ENCODE data around the gene MPZL1. TPM values are rescaled to one million over a fixed set of nuclear protein-coding genes. Genes with fewer than 3 reads are reported as not detected.

Gene MPZL1
- total and polyA plus RNA-seq, 12 donors = 12.8 to 52.5 (median 24.6) TPM

DNA sequence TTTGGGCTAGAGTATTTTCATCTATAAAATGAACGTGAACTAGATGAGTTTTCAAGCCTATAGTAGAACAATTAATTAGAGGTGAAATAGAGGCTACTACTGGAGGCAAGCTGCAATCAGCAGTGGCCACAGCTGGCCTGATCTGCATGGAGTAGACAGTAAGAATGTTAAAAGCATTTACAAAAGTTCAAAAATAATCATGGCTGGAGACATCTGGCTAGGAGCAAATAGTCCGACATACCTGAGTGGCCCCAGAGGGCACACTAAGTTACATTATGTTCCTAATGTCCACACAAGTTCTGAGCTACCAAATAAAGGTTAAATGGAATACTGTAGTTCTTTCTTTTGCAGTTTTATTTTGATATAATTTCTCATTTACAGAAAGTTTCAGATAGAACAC lies 28.0 kb downstream of the MPZL1 start:
- TF ChIP-seq, protein P1, sequence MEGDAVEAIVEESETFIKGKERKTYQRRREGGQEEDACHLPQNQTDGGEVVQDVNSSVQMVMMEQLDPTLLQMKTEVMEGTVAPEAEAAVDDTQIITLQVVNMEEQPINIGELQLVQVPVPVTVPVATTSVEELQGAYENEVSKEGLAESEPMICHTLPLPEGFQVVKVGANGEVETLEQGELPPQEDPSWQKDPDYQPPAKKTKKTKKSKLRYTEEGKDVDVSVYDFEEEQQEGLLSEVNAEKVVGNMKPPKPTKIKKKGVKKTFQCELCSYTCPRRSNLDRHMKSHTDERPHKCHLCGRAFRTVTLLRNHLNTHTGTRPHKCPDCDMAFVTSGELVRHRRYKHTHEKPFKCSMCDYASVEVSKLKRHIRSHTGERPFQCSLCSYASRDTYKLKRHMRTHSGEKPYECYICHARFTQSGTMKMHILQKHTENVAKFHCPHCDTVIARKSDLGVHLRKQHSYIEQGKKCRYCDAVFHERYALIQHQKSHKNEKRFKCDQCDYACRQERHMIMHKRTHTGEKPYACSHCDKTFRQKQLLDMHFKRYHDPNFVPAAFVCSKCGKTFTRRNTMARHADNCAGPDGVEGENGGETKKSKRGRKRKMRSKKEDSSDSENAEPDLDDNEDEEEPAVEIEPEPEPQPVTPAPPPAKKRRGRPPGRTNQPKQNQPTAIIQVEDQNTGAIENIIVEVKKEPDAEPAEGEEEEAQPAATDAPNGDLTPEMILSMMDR (IDR thresholded peaks at IDR 0.05) = no peak
- DNase-seq = no peak
- no peaks in the 10 kb centered on the region for H3K27me3 ChIP-seq
- intact Hi-C loops (cut with DNase I) = no loop called here
- H3K27ac ChIP-seq = no peak overlapping the region
- no peaks in the 10 kb centered on the region for H3K36me3 ChIP-seq
- WGBS, 2 donors = 68 to 80% methylated on average over 2 of the region's 2 CpGs
- H3K4me3 ChIP-seq = no peak overlapping the region
- peak in 1 of 8 donors; percentile 50 for ATAC-seq
- peaks cover 0 to 40% (median 21%) of the 10 kb centered on the region in 9 donors for H3K4me1 ChIP-seq
- H3K9me3 ChIP-seq = no peaks in the 10 kb centered on the region

DNA sequence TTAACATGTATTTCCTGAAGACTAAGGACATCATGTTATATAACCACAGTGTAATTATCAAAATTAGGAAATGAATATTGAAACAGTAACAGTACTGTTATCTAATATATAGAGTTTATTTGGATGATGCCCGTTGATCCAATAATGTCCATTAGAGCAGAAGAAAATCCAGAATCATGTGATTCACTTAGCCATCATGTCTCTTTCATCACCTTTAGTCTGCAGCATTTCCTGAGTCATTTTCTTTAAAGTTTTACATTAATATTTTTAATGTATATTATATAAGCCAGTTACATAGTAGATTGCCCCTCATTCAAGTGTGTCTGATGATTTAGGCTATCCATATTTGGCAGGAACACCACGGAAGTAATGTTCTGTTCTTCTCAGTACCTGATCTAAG lies 28.9 kb downstream of the MPZL1 start:
- TF ChIP-seq, protein P1 (IDR thresholded peaks at IDR 0.05) = no peak
- no peak for DNase-seq
- ATAC-seq = no peak
- H3K27ac ChIP-seq = no peak overlapping the region
- intact Hi-C loops (cut with DNase I) = no loop called here
- no peaks in the 10 kb centered on the region for H3K9me3 ChIP-seq
- peaks cover 0 to 44% (median 21%) of the 10 kb centered on the region in 9 donors for H3K4me1 ChIP-seq
- H3K27me3 ChIP-seq = no peaks in the 10 kb centered on the region
- H3K36me3 ChIP-seq = no peaks in the 10 kb centered on the region
- no peak overlapping the region for H3K4me3 ChIP-seq
- 96 to 97% methylated on average over 2 of the region's 2 CpGs for WGBS, 2 donors

DNA sequence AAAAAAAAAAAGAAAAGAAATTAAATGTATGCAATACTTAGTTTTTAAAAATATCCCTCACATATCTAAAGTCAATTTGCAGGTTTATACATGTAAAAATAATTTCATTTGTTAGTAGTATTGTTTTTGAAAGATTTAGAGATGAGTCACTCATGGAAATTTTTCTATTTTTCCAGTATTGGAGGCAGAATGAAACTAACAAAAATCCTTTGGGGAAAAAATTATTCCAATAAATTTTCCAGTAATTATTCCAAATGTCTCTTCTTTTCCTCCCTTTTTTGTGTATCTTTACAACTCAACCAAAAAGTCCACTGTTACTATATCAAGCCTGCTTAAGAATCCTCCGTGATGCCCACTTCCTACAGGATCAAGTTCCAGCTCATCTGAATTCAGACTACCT lies 29.9 kb downstream of the MPZL1 start:
- ATAC-seq (no peak), DNase-seq (no peak)
- H3K27ac ChIP-seq = peak overlapping the region in 5 of 10 donors; percentile 6 to 45 (median 28)
- TF ChIP-seq, protein P1 (IDR thresholded peaks at IDR 0.05) = no peak
- no peaks in the 10 kb centered on the region for H3K9me3 ChIP-seq
- intact Hi-C loops (cut with DNase I) = no loop called here
- WGBS, 2 donors = 89 to 91% methylated on average over 1 of the region's 1 CpG
- peaks cover 0 to 55% (median 30%) of the 10 kb centered on the region in 9 donors for H3K4me1 ChIP-seq
- no peak overlapping the region for H3K4me3 ChIP-seq
- no peaks in the 10 kb centered on the region for H3K27me3 ChIP-seq
- H3K36me3 ChIP-seq = no peaks in the 10 kb centered on the region

DNA sequence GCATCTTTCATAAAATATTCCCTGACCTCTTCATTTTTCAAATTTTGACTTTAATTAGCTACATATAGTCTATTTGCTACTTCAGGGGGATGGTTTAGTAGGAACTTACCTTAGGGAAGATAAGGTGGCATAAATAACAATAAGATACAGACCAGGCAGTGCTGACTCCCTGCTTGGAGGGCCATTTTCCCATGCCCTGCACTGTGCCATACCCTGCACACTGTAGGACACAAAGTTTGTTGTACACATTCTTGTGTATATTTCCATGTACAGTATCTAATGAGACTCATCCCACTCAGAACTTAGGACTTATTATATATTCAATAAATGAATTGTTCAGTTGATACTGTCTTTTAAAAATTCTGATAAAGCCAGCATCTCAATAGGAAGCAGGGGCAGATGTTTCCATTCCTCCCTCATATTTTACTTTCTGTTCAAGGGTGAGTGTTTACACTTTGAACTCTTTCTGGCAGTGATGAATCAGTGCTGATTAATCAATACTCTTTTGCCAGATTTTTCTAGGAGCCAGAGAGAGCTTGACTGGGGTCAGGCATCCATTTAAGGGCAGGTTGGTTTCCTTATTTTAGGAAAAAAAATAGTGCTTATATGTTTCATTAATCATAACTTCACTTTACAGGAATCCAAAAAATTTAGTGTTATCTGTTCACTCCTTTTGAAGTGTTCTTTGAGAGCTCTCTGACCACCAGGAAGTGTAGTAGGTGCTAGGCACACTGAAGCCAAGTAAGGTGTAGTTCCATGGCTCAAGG lies 30.6 kb downstream of the MPZL1 start:
- Histone ChIP-seq H3K9me3 (no peaks in the 10 kb centered on the region), H3K4me3 (no peak overlapping the region), H3K27ac (peak overlapping the region in 4 of 10 donors; percentile 6 to 46 (median 30)), H3K27me3 (no peaks in the 10 kb centered on the region), H3K36me3 (no peaks in the 10 kb centered on the region), H3K4me1 (peaks cover 3 to 57% (median 37%) of the 10 kb centered on the region in 9 donors)
- no peak for ATAC-seq
- TF ChIP-seq, protein P1 (IDR thresholded peaks at IDR 0.05) = no peak
- intact Hi-C loops (cut with DNase I) = no loop called here
- no peak for DNase-seq
